ENCODE measurements around the gene SLAMF9.

- TF ChIP-seq CTCF (IDR thresholded peaks at IDR 0.05; ENCODE audit: low read depth, low read length) (no peak), EZH2phosphoT487 (IDR thresholded peaks at IDR 0.05; ENCODE audit: low read depth) (no peak)
Observed at GRCh38 chr1:159961636-159962035, 7.6 kb upstream of the SLAMF9 start.

Measured in OCI-LY3 (cell line).